Retinal pigment epithelial cell (primary cell): ENCODE data around the gene STARD7.

ENCODE experiments used
- DNase-seq: peaks from one replicate; pipeline ENCODE4 v3.0.0-alpha.2; 2010; ENCODE audit warnings: low read depth
- H3K4me3 ChIP-seq: 2 replicates; pipeline ENCODE4 v1.5.1; 2011; ENCODE audit warnings: mild to moderate bottlenecking, low read length, control low read depth, moderate library complexity
- TF ChIP-seq, protein P1 (sequence below): conservative IDR thresholded peaks from 2 replicates; pipeline ENCODE4 v1.5.1; 2011; ENCODE audit warnings: low read depth, low read length, control low read depth, inconsistent platforms

STARD7 gene

GRCh38 chr2:96140941-96141623 lies 67.5 kb downstream of the STARD7 start:
- TF ChIP-seq, protein P1, sequence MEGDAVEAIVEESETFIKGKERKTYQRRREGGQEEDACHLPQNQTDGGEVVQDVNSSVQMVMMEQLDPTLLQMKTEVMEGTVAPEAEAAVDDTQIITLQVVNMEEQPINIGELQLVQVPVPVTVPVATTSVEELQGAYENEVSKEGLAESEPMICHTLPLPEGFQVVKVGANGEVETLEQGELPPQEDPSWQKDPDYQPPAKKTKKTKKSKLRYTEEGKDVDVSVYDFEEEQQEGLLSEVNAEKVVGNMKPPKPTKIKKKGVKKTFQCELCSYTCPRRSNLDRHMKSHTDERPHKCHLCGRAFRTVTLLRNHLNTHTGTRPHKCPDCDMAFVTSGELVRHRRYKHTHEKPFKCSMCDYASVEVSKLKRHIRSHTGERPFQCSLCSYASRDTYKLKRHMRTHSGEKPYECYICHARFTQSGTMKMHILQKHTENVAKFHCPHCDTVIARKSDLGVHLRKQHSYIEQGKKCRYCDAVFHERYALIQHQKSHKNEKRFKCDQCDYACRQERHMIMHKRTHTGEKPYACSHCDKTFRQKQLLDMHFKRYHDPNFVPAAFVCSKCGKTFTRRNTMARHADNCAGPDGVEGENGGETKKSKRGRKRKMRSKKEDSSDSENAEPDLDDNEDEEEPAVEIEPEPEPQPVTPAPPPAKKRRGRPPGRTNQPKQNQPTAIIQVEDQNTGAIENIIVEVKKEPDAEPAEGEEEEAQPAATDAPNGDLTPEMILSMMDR: no peak
- no peak overlapping the region for H3K4me3 ChIP-seq
- DNase-seq: no peak

GRCh38 chr2:96139181-96139758 lies 69.4 kb downstream of the STARD7 start:
- H3K4me3 ChIP-seq: no peak overlapping the region
- DNase-seq: no peak
- TF ChIP-seq, protein P1: no peak

- no peak for DNase-seq
- TF ChIP-seq, protein P1: peak; percentile 72
- no peak within 1 kb of the TSS for H3K4me3 ChIP-seq
Observed at GRCh38 chr2:96138179-96139145, 70.2 kb downstream of the STARD7 start, which contains the start of gene ASTL. TSS of gene ASTL (minus strand) at chr2:96138502. CDS start at chr2:96138436, 66 bp downstream.

DNA sequence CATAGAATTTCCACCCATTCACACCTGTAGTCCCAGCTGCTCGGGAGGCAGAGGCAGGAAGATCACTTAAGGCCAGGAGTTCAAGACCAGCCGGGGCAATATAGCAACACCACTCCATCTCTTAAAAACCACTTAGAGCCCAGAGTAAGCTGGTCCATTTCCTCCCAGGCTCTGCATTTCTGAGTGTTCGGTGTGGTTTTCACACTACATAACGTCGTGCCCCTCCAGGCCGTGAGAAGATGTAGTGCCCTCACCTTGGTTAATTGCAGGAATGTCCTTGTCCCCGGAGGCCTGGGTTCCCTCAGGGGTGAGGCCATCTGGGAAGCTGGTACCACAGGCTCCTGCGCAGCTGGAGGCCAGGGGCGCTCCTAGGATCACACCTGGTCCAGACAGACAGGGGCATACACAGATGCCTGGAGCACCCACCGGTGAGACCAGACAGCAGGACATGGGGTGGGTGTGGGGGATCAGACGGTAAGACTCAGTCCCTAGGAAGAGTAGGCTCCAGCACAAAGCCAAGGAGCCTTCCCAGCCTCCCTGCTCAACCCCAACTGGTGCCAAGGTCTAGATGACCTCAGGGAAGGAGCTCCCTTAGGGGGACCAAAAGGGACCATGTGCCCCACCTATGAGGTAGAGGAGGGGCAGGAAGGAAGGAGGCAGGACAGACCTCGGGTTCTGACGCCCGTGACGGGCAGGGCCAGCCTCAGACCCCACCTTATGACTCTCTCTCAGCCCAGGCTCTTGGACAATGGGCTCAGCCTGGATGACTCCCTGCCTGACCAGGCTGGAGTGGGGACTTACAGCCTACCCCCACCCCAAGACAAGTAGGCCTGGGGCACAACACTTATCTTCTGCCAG lies 71.1 kb downstream of the STARD7 start:
- no peak for DNase-seq

DNA sequence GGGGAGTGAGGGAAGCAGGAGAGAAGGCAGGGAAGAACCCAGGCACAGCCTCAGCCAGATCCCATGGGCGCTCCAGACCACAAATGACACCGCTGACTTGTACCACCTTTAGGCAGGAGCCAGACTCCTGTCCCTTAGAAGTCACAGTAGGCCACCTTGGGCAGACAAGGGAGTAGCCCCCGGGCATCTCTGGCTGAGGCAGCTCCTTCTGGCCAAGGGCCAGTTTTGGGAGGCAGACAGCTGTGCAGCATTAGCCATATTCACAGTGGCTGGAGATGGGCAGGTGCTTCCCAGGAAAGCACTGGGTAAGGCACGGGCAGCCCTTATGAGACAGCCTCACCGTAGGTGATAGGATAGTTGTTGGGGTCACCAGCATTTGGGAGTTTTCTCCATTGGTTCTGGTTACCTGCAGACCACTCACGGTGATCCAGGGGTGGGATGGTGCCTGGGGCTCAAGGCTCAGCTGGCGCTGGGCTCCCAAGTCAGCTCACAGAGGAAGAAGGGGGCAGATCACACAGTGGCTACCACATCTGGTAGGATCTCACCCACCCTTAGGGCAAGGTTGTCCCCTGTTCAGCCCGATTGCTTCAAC lies 72.4 kb downstream of the STARD7 start:
- H3K4me3 ChIP-seq: no peak overlapping the region
- TF ChIP-seq, protein P1: no peak
- no peak for DNase-seq

More for the DNA sequence above, 71.1 kb downstream of the STARD7 start:
- no peak overlapping the region for H3K4me3 ChIP-seq
- TF ChIP-seq, protein P1: no peak

DNA sequence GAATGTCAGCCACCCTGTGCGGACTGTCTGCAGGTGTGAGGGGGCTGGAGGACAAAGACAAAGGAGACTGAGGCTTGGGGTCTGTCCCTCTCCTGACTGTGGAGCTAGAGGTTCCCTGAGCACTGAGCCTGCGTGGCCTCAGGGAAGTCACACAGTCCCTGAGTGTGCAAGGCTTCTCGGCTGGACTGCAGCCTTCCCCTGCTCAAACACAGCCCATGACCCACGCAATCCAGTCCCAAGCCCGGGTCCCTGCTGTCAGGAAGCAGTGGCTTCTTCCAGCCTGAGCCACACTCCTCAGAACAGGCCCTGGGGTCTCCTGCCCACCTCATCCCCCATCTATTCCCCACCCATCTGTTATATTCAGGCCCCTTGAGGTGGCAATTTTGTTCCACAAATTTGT lies 73.0 kb downstream of the STARD7 start:
- TF ChIP-seq, protein P1: no peak
- DNase-seq: no peak
- no peak overlapping the region for H3K4me3 ChIP-seq
